ENCODE data around the gene PKMYT1.
A peak's percentile ranks its signal among the peaks of the same experiment; 100 is the strongest.

Gene PKMYT1

GRCh38 chr16:2971134-2971984 is 8.9 kb downstream of the PKMYT1 start:
- H3K27ac ChIP-seq: peak overlapping the region; percentile 76
- TF ChIP-seq CTCF (conservative IDR thresholded peaks at IDR 0.05): no peak

DNA sequence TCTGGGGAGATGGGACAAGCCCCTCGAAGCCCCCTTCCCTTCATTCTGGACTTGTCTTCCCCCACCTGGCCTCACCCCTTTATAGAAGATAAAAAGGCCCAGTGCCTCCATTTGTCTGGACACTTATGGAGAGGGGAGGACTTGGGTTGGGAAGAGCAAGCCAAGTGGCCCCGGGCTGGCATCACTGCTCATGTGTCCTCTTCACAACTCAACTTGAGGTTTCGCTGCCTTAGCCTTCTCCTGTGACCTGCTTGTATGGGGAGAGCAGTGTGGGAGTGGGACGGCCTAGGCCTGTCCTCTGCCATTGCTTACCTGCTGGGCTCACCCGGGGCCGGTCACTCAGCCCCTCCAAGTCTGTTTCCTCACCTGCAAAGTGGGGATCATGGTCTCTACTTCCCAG is 9.7 kb downstream of the PKMYT1 start:
- H3K27ac ChIP-seq: peak overlapping the region; percentile 76
- no peak for TF ChIP-seq CTCF (conservative IDR thresholded peaks at IDR 0.05)

DNA sequence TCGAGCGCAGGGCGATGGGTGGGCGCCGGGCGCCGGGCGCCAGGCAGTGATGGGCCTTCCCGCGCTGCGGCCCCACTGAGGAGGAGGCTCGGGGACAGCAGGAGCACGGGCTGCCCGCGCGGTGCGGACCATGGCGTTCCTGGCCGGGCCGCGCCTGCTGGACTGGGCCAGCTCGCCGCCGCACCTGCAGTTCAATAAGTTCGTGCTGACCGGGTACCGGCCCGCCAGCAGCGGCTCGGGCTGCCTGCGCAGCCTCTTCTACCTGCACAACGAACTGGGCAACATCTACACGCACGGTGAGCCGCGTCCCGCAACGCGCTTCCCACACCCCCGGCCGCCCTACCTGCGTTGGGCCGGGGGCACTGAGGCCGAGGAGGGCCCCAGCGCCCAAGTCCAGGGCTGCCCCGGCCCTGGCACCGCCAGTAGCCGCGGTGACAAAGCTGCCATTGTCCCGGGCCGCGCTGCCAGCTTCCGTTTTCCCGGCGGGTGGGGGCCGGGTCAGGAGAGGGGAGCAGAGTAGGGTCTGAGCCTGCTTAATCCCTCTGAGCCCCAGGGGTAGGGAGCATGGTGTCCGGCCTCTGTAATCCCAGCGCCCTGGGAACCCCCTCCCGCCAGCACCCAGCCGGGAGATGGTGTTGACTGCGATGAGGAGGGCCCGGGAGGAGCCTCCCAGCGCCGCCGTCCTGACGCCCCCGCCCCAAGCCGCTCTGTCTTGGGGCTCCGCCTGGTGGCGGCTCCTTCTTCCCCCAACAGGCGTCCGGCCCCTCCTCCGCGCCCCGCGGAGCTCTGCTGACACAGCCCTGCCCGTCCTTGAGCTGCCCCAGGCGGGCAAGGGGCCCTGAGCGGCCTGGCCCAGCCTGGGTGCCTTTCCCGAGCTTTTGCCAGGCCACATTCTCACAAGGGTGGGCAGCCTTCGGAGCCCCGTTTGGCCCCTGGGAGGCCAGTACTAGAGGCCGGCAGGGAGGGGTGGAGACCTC is 10.4 kb downstream of the PKMYT1 start:
- H3K27ac ChIP-seq: peak overlapping the region; percentile 76
- TF ChIP-seq CTCF (conservative IDR thresholded peaks at IDR 0.05): peak; percentile 41

DNA sequence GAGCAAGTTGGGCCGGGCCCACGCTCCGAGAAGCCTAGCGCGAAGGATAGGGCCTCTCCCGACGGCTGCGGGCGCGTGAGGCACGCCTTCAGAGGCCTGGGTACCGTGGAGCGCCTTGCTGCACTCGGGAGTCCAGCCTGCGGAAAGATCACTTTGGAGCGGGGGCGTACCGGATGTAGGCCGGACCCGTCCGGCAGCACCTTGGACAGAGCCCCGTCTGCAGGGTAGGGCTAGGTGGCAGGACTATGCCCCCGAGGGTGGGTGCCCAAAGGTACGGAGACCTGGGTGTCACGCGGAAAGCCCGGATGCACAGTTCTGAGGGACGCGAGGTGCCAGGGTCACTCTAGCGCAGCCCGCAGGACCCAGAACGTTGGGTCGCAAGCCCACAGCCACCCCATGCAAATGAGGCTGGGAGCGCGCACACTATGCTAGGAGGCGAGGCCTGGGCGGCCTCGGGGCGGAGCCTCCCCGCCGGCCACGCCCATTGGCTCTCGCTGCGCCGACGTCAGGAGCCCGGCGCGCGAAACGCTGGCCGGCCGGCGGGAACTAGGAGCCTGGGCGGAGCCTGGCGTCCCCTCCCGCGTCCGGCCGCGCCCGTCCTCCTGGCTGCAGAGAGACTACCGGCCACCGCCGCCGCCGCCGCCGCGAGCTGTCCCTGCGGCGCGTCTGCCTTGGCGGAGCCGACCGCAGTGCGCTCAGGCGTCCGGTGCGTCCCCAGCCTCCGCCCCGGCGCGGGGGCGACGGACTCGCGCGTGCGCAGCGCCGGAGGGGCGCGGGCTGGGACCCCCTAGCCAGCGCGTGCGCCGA is 11.3 kb downstream of the PKMYT1 start, which contains the start of gene PAQR4:
TSS of gene PAQR4 (plus strand) at position 611 of the 807 bp plus-strand sequence. CDS start 327 bp downstream, outside the sequence.
- TF ChIP-seq CTCF (conservative IDR thresholded peaks at IDR 0.05): no peak

GRCh38 chr16:2968368-2968737 is 11.9 kb downstream of the PKMYT1 start:
- peak overlapping the region; percentile 76 for H3K27ac ChIP-seq
- TF ChIP-seq CTCF (conservative IDR thresholded peaks at IDR 0.05): no peak

More for the DNA sequence above, 11.3 kb downstream of the PKMYT1 start, which contains the start of gene PAQR4:
- H3K27ac ChIP-seq: peak within 1 kb of the TSS; percentile 76

DNA sequence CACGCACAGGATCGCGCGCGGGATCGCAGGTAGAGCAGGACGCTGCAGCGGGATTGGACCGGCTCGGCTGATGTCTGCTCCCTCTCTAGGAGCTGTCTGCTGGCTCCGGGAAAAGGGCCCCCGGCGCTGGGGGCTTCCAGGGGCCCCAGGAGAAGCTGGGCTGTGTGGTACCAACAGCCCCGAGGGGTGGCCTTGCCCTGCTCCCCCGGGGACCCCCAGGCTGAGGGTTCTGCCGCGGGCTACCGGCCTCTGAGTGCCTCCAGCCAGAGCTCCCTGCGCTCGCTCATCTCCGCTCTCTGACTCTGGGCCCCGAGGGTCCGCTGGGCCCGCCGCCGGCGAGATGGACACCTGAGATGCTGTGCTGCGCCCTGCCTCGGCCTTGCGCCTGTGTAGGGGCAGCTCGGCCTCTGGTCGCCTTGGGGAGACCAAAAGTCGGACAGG is 12.5 kb downstream of the PKMYT1 start:
- TF ChIP-seq CTCF (conservative IDR thresholded peaks at IDR 0.05): no peak
- no peak overlapping the region for H3K27ac ChIP-seq
